NCI-H69 (cell line): ENCODE measurements around the gene GLIS1.

ENCODE experiments used
- DNase-seq: peaks from one replicate; lab custom pipeline; 2025; lab: John Stamatoyannopoulos, UW

The GLIS1 gene

GRCh38 chr1:53678938-53679825, 59.8 kb downstream of the GLIS1 start:
- peak; percentile 60 for DNase-seq

- peak; percentile 7 for DNase-seq
These were observed 60.5 kb downstream of the GLIS1 start for GRCh38 chr1:53678507-53678906.

GRCh38 chr1:53678046-53678445, 60.9 kb downstream of the GLIS1 start:
- no peak for DNase-seq

- no peak for DNase-seq
These were observed 61.5 kb downstream of the GLIS1 start for GRCh38 chr1:53677486-53677885.

GRCh38 chr1:53672785-53673184, 66.2 kb downstream of the GLIS1 start:
- DNase-seq: no peak

- DNase-seq: no peak
These were observed 66.7 kb downstream of the GLIS1 start for GRCh38 chr1:53672243-53672642.

GRCh38 chr1:53669621-53670191, 69.3 kb downstream of the GLIS1 start:
- no peak for DNase-seq

- no peak for DNase-seq
These were observed 72.4 kb downstream of the GLIS1 start for GRCh38 chr1:53666566-53666965.

GRCh38 chr1:53665996-53666395, 73.0 kb downstream of the GLIS1 start:
- no peak for DNase-seq

GRCh38 chr1:53663529-53664300, 75.2 kb downstream of the GLIS1 start:
- DNase-seq: no peak

GRCh38 chr1:53662951-53663350, 76.0 kb downstream of the GLIS1 start:
- DNase-seq: no peak

- no peak for DNase-seq
These were observed 76.8 kb downstream of the GLIS1 start for GRCh38 chr1:53662169-53662568.

GRCh38 chr1:53661496-53661895, 77.5 kb downstream of the GLIS1 start:
- DNase-seq: no peak

- DNase-seq: no peak
These were observed 78.3 kb downstream of the GLIS1 start for GRCh38 chr1:53660666-53661065.

- no peak for DNase-seq
These were observed 79.5 kb downstream of the GLIS1 start for GRCh38 chr1:53659436-53659835.

GRCh38 chr1:53658489-53659230, 80.3 kb downstream of the GLIS1 start:
- no peak for DNase-seq

GRCh38 chr1:53657891-53658396, 81.0 kb downstream of the GLIS1 start:
- no peak for DNase-seq

GRCh38 chr1:53657531-53657805, 81.5 kb downstream of the GLIS1 start:
- no peak for DNase-seq

- DNase-seq: peak; percentile 32
These were observed 82.0 kb downstream of the GLIS1 start for GRCh38 chr1:53656747-53657530.

GRCh38 chr1:53655931-53656746, 82.8 kb downstream of the GLIS1 start:
- DNase-seq: no peak
